Sciatic nerve (tissue), 2 donors: ENCODE results near the gene GSE1. TPM values are rescaled to one million over a fixed set of nuclear protein-coding genes. Genes with fewer than 3 reads are reported as not detected.

Experiments
- ATAC-seq: fragments of 200-7000 bp; cut with Tn5 transposase; one replicate; pipeline ENCODE4 v1.9.1; 2020; ENCODE audit warnings: mild to moderate bottlenecking, moderate library complexity
- DNase-seq: peaks from one replicate; pipeline ENCODE4 v3.0.0-alpha.2; 2020; ENCODE audit warnings: low spot score
- intact Hi-C: fragments of 100-400 bp; cut with DNase I; formaldehyde crosslinking; loops from one replicate; pipeline ENCODE4 v1.14.2; 2022
- total RNA-seq: library from RNA; stranded (reverse); fragmentation: NEBNext Ultra II Directional; extraction: Animal tissue kit (Norgen Biotek cat#: 25700); gene quantifications from one replicate; pipeline ENCODE4 v1.2.1, GENCODE V29; 2021
- donor health status: DM: no; HTN: no; CAD: no.
- donor health status: DM: no; HTN: no; CAD: no.

GSE1 gene
- total RNA-seq, 1 donor from 2014 or later: 97.3 TPM

DNA sequence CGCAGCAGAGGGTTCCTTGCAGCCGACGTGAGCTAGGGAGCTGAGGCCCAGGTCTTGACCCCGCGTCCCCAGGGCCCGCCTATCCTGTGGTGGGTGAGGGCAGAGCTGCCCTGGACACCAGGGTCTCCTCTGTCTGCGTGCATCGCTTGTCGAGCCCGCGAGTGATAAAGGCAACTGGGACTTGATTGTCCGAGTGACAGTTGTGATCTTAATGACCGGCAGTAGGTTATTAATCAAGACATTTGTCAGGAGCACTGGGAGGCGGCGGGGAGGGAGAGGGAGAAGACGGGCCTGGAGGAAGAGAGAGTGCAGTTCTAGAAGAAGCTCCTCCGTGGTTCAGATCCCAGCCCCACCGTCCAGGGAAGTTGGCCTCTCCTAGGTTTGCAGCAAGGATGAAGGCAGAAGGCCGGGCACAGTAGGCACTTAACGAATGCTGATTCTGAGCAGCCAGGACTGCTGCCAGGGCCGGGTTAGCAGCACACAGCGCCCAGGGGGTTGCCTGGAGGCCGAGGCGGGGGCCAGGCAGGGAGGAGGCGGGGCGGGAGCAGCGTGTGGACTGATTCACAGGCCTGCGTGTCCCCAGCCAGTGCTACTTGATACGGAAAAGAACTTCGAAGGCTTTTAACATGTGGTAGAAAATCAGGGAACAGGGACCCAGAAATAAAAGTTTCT lies 11.3 kb upstream of the GSE1 start:
- intact Hi-C loops: loop anchor here (10.0 kb wide), 1 partner anchor 177 kb away; no protein-coding TSS in a partner anchor
- no peak for DNase-seq
- peak; percentile 40 for ATAC-seq

DNA sequence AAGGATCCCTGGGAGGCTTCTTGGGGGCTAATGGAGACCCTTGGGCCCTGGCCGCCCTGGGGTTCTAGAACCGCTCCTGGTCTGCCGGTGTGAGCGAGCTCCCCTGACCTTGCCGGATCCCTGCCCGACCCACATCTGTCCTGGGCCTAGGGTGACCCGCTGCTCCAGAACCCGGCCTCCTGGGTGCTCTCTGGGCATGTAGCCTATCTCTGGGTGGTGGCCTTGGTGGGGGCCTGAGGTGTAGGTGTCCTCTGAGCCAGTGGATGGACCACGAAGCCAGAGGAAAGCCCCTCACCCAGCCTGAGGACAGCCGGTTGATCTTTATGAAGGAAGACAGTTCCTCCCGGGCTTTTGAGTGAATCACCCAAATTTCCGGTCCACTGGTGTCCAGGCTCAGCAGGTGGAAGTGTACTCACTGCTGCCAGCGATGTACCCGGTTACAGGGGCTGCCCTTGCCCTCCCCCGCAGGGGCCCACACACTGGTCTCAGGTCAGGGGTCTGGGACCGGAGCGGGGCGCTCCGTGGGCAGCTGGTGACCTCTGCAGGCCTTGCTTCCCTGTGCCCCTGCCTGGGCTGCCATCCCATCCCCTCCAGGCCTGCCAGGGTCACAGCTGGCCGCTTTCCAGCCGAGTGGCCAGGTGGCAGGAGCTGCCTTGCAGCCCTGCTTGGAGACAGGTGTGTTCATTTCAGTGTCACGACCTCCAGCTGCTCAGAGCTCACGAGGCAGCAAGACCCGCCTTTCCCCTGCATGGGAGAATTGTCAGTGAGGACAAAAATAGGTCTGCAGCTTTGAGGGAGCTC lies 10.5 kb upstream of the GSE1 start:
- intact Hi-C loops: loop anchor here (10.0 kb wide), 1 partner anchor 178 kb away; no protein-coding TSS in a partner anchor

DNA sequence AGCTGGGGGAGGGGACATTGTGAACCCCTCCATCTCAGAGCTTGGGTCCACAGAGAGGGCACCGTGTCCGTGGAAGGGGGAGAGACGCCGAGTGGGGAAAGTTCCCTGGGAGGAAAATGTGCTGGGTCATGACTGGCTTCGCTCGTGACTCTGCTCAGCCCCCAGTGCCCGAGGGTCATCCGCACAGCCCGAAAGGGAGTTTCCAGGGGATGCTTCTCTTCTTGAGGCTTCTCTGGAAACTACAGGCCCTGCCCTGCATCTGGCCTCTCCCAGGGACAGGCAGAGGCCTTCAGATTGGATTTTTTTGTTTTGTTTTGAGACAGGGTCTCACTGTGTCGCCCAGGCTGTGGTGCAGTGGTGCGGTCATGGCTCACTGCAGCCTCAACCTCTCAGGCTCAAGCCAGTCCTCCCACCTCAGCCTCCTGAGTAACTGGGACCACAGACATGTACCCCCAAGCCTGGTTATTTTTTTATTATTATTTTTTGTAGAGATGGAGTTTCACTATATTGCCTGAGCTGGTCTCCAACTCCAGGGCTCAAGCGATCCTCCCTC lies 9.8 kb upstream of the GSE1 start:
- no peak for ATAC-seq
- intact Hi-C loops: loop anchor here (10.0 kb wide), 1 partner anchor 178 kb away; no protein-coding TSS in a partner anchor
- no peak for DNase-seq

More for the DNA sequence above, 10.5 kb upstream of the GSE1 start:
- ATAC-seq: no peak
- no peak for DNase-seq

DNA sequence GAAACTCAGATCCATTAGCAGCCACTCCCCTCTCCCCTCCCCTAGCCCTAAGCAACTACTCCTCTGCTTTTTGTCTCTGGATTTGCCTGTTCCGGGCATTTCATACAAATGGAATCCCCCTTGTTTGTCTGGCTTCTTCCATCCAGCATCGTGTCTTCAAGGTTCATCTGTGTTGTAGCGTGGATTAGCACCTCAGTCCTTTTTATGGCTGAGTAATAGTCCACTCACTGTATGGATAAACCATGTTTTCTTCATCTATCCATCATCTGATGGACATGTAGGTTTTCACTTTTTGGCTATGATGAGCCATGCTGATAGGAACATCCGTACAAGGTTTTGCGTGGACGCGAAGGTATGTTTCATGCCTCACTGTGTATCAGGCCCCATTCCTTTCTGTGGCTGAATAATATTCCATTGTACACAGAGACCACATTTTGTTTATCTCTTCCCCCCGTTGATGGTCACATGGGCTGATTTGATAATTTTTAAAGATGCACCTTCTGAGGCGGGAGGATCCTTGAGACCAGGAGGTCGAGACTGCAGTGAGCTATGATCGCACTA lies 8.9 kb upstream of the GSE1 start:
- ATAC-seq (no peak), DNase-seq (no peak)
- intact Hi-C loops: loop anchor here (10.0 kb wide), 1 partner anchor 179 kb away; no protein-coding TSS in a partner anchor

DNA sequence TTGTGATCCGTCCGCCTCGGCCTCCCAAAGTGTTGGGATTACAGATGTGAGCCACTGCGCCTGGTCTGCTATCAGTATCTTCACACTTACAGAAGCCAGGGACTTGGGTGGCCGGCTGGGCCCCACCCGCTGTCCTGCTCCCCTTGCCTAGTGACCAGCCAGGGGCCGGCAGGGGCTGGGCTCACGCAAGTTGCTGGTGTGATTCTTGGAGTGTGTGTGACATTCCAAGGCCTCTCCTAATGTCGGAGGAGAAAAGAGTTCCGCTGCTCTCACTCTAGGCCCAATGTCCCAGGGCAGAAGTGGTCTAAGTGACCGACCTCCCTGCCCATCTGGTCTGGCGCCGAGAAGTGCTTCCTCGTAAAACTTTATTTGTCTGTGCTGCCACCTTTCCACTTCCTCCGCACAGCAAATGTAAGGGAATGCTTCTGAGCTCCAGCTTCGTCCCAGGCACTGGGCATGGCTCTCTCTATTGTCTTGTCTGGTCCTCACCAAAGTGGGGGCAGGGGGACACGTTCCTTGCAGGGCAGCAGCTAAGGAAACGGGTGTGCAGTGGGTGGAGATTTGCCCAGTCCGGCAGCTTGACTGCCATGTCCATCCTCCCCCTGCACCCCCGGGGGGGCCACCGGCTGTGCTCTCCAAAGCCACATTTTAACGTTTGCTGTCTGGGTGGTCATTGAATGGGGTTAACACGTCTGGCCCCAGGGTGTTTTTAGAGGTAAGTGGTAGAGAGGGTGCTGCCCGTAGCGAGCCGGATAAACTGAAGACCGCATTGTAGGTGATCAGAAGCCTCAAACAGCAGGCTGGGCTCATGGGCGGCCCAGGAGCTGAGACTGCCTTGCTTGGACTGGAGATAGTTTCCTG lies 7.8 kb upstream of the GSE1 start:
- ATAC-seq: no peak
- intact Hi-C loops: loop anchor here (10.0 kb wide), 1 partner anchor 180 kb away; no protein-coding TSS in a partner anchor
- no peak for DNase-seq

DNA sequence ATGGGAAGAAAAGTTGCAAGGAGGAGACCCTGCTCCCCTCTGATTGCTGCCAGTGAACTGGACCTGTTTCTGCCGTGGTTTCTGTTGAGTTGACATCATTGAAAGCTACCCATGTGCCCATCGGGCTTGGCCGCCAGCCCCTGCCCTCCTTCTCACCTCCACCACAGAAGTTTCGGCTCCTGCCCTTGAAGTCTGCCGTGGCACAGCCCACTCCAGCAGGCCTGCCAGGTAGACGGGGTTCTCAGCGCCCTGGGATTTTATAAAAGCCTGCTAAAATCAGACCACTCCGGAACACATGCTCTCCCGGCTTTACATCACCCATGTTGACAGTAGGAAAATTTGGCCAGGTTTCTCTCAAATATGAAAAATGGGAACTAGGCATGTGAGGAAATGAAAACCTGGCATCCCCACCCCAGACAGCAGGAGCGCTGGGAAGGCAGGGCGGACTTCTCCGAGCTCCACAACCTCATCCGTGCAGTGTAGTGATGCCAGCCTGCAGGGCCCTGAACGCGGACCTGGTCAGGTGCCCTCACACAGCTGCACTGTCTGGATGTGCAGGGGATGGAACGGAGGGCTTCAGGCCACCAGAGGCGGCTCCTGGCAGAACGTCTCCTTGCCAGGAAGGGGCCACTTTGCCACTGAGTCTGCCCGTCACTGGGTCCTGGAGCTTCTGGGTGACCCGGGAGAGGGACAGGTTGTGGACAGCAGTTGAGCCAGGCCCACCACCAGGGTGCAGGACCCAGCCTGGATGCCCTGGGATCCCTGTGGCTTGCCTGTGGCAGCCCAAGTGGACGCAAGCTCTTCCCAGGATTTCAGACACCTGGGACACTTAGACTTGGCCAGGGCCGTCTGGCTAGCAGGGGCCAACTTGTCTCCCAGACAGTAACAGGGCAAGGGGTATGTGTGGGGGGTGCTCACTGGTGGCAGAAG lies 6.9 kb upstream of the GSE1 start:
- no peak for ATAC-seq
- no peak for DNase-seq
- intact Hi-C loops: loop anchor here (10.0 kb wide), 1 partner anchor 181 kb away; no protein-coding TSS in a partner anchor

DNA sequence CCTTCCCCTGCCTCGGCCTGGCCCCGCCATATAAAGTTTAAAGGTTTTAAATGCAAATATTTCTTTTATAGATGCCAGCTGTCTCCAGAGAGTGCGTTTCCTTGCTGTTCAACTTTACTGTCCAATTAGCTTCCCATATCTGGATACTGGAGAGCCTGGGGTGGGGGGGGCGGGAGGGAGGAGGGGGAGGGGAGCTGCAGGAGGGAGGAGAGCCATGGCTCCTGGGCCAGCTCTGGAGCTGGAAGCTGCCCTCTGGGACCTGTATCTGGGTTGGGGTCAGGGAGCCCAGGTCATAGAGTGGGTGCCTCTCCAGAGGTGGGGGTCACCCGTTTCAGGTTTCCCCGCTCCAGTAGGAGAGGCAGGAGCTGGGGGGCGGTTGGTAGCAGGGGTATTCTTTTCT lies 6.2 kb upstream of the GSE1 start:
- intact Hi-C loops: loop anchor here (10.0 kb wide), 1 partner anchor 182 kb away; no protein-coding TSS in a partner anchor
- no peak for ATAC-seq
- no peak for DNase-seq

DNA sequence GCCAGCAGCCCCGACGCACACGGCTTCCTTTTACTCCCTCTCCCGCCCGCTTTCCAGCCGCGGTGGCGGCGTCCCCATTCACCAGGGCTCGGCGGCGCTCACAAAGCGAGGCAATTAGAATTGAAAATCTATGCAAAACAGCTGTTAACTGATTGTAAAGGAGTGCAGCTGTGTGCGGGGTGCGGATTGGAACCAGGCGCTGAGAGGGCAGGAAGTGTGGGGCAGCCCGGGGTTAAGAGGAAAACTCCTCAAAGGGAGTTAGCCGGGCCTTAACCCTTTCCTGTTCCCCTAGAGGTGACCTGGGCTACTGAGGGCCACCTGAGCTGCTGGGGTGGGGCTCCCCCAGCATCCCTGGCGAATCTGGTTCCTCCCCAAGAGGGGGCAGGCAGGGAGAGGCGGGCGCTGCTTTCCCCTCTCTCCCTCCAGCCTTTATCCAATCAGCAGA lies 5.8 kb upstream of the GSE1 start:
- DNase-seq (no peak), ATAC-seq (no peak)
- intact Hi-C loops: loop anchor here (10.0 kb wide), 1 partner anchor 183 kb away; no protein-coding TSS in a partner anchor

DNA sequence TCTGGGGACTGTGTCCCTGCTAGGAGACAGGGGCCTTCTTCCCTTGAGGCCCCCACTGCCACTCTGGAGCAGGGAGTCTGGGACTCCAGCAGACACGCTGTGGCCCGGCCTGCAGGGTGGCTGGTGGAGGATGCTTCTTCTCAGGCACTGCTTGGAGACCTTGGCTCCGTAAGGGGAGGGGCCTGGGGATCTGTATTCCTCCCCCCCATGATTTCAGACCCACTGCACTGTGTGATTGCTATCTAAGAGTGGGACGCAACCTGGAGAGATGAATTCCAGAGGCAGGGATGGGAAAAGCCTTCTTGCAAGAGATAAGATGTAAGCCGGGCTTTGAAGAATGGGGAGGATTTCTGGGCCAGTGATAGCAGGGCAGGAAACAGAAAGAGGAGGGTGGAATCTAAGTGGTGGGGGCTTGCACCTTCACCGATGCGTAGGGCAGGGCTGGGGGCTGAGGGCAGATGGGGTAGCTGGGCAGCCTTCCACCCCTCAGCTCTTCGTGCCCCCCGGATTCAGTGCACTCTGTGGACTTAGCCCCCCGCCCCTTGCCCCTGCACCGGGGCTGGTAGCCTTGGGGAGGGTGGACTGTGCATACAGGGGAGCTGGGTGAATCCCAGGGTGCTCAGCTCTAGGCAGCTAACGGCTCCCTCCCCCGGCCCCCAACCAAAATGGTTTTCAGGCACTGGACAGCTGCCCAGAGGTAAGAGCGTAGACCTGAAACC lies 5.2 kb upstream of the GSE1 start:
- ATAC-seq (no peak), DNase-seq (no peak)
- intact Hi-C loops: loop anchor here (10.0 kb wide), 1 partner anchor 183 kb away; no protein-coding TSS in a partner anchor

DNA sequence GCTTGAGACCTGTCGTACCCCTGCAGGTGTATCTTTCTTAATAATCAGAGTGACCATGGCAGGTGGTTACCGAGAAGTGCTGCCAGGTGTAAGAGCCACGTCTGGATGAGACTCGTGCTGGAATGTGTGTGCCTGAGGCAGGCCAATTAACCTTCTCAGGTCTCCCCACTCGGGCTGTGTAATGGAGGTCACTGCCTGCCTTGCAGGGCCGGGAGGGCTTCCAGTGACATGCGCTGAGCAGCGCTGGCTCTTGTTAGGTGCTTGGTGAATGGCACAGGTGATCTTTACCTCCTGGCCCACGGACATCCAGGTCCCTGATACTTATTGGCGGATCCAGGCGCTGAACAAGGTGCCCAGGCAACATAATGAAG lies 4.6 kb upstream of the GSE1 start:
- no peak for ATAC-seq

DNA sequence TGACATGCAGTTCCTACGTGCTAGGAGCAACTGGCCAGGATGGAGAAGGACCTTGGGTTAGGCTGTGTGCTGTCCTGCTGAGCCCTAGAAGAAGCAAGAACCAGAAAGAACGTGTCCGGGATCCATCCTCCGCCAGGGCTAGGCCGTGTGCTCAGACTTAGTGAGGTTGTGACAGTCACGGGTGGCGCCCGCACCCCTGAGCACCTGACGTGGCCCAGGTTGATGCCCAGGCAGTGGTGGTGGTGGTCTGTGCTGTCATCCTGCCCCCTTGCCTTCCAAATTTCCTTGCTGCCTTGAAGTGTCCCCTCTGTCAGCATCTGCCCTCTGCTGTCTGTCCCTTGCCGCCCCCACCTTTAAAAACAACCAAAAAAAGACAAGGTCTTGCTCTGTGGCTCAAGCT lies 4.2 kb upstream of the GSE1 start:
- DNase-seq: no peak
- ATAC-seq: no peak
- intact Hi-C loops: loop anchor here (10.0 kb wide), 1 partner anchor 184 kb away; no protein-coding TSS in a partner anchor

More for the DNA sequence above, 4.6 kb upstream of the GSE1 start:
- DNase-seq: no peak
- intact Hi-C loops: loop anchor here (10.0 kb wide), 1 partner anchor 184 kb away; no protein-coding TSS in a partner anchor

DNA sequence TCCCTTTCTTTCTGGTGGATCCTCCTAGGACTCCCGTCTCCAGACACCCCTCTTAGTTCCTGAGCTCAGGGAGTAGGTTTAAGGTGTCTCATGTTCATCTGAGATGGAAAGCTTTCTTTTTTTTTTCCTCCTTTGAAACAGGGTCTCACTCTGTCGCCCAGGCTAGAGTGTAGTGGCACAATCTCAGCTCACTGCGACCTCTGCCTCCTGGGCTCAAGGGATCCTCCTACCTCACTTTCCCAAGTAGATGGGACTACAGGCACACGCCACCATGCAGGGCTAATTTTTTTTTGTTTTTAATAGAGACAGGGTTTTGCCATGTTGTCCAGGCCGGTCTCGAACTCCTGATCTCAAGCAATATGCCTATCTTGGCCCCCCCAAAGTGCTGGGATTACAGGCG lies 3.6 kb upstream of the GSE1 start:
- intact Hi-C loops: loop anchor here (10.0 kb wide), 1 partner anchor 185 kb away; no protein-coding TSS in a partner anchor
- no peak for ATAC-seq
- DNase-seq: no peak

DNA sequence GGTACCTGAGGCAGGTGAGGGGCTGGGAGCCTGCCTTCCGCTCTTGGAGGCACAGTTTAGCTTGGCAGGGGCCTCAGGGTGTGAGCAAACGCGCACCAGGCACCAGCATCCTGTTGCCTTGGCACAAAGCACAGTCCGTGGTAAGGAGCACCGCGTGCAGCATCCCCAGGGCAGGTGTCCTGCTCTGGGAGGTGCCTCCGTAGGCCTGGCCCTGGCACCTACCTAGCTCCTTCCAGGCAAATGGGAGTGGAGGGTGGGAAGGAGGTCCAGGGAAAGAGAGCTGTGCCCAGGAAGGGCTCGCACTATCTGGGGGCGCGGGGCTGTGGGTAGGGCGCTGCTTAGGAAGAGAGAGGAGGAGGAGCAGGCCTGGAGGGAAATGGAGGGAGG lies 3.1 kb upstream of the GSE1 start:
- DNase-seq: no peak
- intact Hi-C loops: loop anchor here (10.0 kb wide), 2 partner anchors 305 to 335 kb away; no protein-coding TSS in a partner anchor
- ATAC-seq: peak; percentile 0

DNA sequence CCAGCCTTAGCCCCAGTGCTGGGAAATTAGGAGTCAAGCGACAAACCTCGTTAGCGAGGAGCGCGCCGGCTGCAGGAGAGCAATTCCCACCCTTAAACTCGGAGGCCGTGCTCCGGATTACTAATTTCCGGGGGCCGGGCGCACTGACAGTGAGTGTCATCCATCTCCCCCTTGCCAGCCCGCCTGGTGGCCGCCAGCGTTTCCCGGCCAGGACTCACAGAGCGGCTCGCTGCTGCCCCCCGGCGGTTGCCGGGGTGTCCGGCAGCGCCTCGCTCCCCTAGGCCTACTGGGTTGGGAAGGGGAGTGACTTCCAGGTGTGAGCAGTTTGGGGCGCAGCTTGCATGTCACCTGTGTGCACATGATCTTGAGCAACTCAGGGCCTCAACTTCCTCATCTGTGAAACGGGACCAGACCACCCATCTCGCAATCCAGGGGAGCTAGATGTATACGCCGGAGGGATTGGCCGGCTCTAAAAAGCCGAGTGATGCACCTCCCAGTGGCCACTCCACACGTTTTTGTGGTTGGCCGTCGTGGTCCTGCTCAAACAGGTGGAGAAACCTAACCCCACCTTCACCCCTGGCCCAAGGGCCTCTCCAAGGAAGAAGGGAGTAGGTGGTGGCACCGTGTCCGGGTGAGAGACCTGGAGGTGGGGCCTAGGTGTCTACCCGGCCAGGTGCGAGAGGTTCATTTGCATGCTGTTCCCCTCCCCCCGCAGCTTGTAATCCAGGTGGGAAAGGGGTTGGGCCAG lies 2.5 kb upstream of the GSE1 start:
- ATAC-seq (peak; percentile 76), DNase-seq (peak; percentile 93)
- intact Hi-C loops: loop anchor here (10.0 kb wide), 2 partner anchors 306 to 336 kb away; no protein-coding TSS in a partner anchor

DNA sequence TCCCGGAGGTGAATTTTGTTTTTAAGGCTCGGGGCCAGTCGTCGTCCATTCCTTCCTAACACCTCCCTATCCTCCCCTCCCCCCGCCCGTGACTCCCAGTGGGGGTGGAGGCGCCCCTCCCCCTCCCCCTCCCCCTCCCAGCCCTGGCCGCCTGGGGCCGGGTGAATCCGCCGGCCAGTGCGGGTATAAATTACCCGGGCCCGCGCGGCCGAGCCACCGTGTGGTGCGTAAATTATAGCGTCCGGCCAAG lies 2.0 kb upstream of the GSE1 start:
- no peak for DNase-seq
- intact Hi-C loops: loop anchor here (10.0 kb wide), 2 partner anchors 306 to 336 kb away; no protein-coding TSS in a partner anchor
- ATAC-seq: no peak
